ENCODE results near the gene SLX4IP.
A peak's percentile ranks its signal among the peaks of the same experiment; 100 is the strongest.

SLX4IP gene

DNA sequence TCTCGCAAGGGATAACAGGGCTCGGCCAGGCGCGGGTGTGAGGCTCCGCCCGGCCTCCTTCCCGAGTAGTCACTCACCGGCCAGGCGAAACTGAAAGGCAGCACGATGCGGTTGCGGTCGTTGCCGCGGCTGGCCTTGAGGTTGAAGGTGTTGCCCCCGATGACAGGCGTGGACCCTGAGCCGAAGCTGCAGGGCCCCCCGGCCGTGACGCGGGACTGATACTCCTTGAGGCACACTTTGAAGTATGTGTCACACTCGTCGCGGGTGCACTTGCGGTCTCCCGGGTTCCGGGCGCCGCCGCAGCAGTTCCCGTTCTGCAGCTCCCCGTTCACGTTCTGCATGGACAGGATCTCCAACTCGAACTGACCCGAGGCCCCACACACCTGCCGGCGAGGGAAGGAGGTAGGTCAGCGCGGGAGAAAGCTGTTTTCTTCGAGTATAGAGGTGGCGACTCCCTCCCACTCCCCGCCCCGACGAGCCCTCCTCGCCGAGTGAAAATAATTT lies 237.6 kb downstream of the SLX4IP start:
- Histone ChIP-seq H3K27me3 (ENCODE audit: control insufficient read depth, insufficient read depth, low read length) (peaks cover 2% of the 10 kb centered on the region), H3K4me1 (ENCODE audit: control insufficient read depth, insufficient read depth, low read length) (peaks cover 26% of the 10 kb centered on the region), H3K36me3 (ENCODE audit: control insufficient read depth, insufficient read depth, low read length) (no peaks in the 10 kb centered on the region), H3K9me3 (ENCODE audit: control insufficient read depth, insufficient read depth, low read length) (no peaks in the 10 kb centered on the region), H3K4me3 (ENCODE audit: low read depth, low read length) (peak overlapping the region; percentile 77), H3K9ac (ENCODE audit: low read depth, low read length) (peak overlapping the region; percentile 85)

- H3K9me3 ChIP-seq (ENCODE audit: control insufficient read depth, insufficient read depth, low read length), result no peaks in the 10 kb centered on the region
- peaks cover 26% of the 10 kb centered on the region for H3K4me1 ChIP-seq (ENCODE audit: control insufficient read depth, insufficient read depth, low read length)
- no peaks in the 10 kb centered on the region for H3K36me3 ChIP-seq (ENCODE audit: control insufficient read depth, insufficient read depth, low read length)
- peak overlapping the region; percentile 85 for H3K9ac ChIP-seq (ENCODE audit: low read depth, low read length)
- H3K4me3 ChIP-seq (ENCODE audit: low read depth, low read length), result peak overlapping the region; percentile 77
- peaks cover 2% of the 10 kb centered on the region for H3K27me3 ChIP-seq (ENCODE audit: control insufficient read depth, insufficient read depth, low read length)
These were observed 238.2 kb downstream of the SLX4IP start for GRCh38 chr20:10673176-10673841.

GRCh38 chr20:10673842-10674683 lies 239.0 kb downstream of the SLX4IP start, which contains the start of gene JAG1:
TSS of gene JAG1 (minus strand) at chr20:10673999. CDS start at chr20:10673530, 469 bp downstream.
- peaks cover 2% of the 10 kb centered on the region for H3K27me3 ChIP-seq (ENCODE audit: control insufficient read depth, insufficient read depth, low read length)
- H3K4me1 ChIP-seq (ENCODE audit: control insufficient read depth, insufficient read depth, low read length), result peaks cover 26% of the 10 kb centered on the region
- peak within 1 kb of the TSS; percentile 85 for H3K9ac ChIP-seq (ENCODE audit: low read depth, low read length)
- no peaks in the 10 kb centered on the region for H3K9me3 ChIP-seq (ENCODE audit: control insufficient read depth, insufficient read depth, low read length)
- no peaks in the 10 kb centered on the region for H3K36me3 ChIP-seq (ENCODE audit: control insufficient read depth, insufficient read depth, low read length)
- H3K4me3 ChIP-seq (ENCODE audit: low read depth, low read length), result peak within 1 kb of the TSS; percentile 77

DNA sequence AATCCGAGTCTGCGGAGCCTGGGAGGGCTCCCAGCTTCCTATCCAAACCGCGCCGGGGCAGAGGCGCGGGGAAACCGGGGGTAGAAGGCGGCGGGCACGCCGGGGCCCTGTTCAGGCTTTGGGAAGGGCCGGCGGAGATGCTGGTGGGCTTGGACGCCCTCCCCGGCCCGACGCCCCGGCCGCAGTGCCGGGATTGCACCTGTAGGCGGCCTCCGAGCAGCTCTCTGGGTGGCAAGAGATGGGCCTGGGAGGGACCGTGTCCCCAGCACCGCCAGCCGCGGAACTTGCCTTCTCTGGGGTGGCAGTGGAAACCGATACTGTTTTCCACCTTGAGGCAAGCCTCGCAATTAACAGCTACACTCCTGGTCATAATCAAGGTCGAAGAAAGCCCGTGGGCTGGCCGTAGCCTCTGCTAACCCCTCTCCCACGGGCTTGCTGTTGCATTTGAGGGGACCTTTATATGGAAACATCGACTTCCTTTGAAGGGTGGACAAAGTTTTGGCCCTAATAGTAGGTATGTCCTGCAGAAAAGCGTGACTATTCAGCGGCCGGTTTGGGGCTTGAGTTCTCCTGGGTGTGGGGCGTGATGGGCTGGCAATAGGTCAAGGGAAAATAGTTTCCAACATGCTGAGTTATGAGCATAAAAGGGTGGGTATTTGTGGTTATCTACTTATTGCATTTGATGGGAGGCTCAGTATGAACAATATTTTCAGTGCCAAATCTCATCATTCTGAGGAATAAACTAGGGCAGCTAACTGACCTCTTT lies 239.8 kb downstream of the SLX4IP start:
- Histone ChIP-seq H3K9ac (ENCODE audit: low read depth, low read length) (peak overlapping the region; percentile 70), H3K27me3 (ENCODE audit: control insufficient read depth, insufficient read depth, low read length) (peaks cover 2% of the 10 kb centered on the region), H3K36me3 (ENCODE audit: control insufficient read depth, insufficient read depth, low read length) (no peaks in the 10 kb centered on the region), H3K9me3 (ENCODE audit: control insufficient read depth, insufficient read depth, low read length) (no peaks in the 10 kb centered on the region), H3K4me1 (ENCODE audit: control insufficient read depth, insufficient read depth, low read length) (peaks cover 22% of the 10 kb centered on the region), H3K4me3 (ENCODE audit: low read depth, low read length) (peak overlapping the region; percentile 77)

- no peaks in the 10 kb centered on the region for H3K36me3 ChIP-seq (ENCODE audit: control insufficient read depth, insufficient read depth, low read length)
- H3K9ac ChIP-seq (ENCODE audit: low read depth, low read length), result no peak overlapping the region
- H3K27me3 ChIP-seq (ENCODE audit: control insufficient read depth, insufficient read depth, low read length), result peaks cover 2% of the 10 kb centered on the region
- H3K9me3 ChIP-seq (ENCODE audit: control insufficient read depth, insufficient read depth, low read length), result no peaks in the 10 kb centered on the region
- peak overlapping the region; percentile 77 for H3K4me3 ChIP-seq (ENCODE audit: low read depth, low read length)
- peaks cover 16% of the 10 kb centered on the region for H3K4me1 ChIP-seq (ENCODE audit: control insufficient read depth, insufficient read depth, low read length)
These were observed 240.3 kb downstream of the SLX4IP start for GRCh38 chr20:10675450-10675848.

GRCh38 chr20:10676518-10676917 lies 241.4 kb downstream of the SLX4IP start:
- peaks cover 7% of the 10 kb centered on the region for H3K4me1 ChIP-seq (ENCODE audit: control insufficient read depth, insufficient read depth, low read length)
- H3K9ac ChIP-seq (ENCODE audit: low read depth, low read length), result no peak overlapping the region
- no peaks in the 10 kb centered on the region for H3K9me3 ChIP-seq (ENCODE audit: control insufficient read depth, insufficient read depth, low read length)
- peaks cover 2% of the 10 kb centered on the region for H3K27me3 ChIP-seq (ENCODE audit: control insufficient read depth, insufficient read depth, low read length)
- no peak overlapping the region for H3K4me3 ChIP-seq (ENCODE audit: low read depth, low read length)
- no peaks in the 10 kb centered on the region for H3K36me3 ChIP-seq (ENCODE audit: control insufficient read depth, insufficient read depth, low read length)
